Psoas muscle (tissue), 8 donors: ENCODE results near the gene ACACA. TPM values are rescaled to one million over a fixed set of nuclear protein-coding genes. Genes with fewer than 3 reads are reported as not detected.

Experiments
- ATAC-seq, 4 donors: fragments of 200-7000 bp; cut with Tn5 transposase; one replicate each; pipeline ENCODE4 v1.9.1; 2020; ENCODE audit warnings: moderate library complexity in 3 of 4, mild to moderate bottlenecking in 2 of 4
- DNase-seq, 2 donors: peaks; one replicate each; pipeline ENCODE4 v3.0.0-alpha.2; 2020
- H3K27ac ChIP-seq: fragments of 200-600 bp; one replicate; pipeline ENCODE4 v1.8.0; 2022
- H3K27me3 ChIP-seq, 3 donors: fragments of 200-600 bp in 1 of 3; one replicate each; pipeline versions ENCODE4 v1.6.1 to v1.8.0; 2013 to 2022; ENCODE audit warnings: low read length in 2 of 3, mild to moderate bottlenecking in 2 of 3, moderate library complexity in 1 of 3; ENCODE audit not compliant: insufficient read depth in 3 of 3
- H3K36me3 ChIP-seq, 2 donors: fragments of 200-600 bp in 1 of 2; one replicate each; pipeline versions ENCODE4 v1.6.1 to v1.8.0; 2013 to 2022; ENCODE audit warnings: low read depth in 1 of 2, mild to moderate bottlenecking in 1 of 2, moderate library complexity in 1 of 2; ENCODE audit not compliant: insufficient read depth in 1 of 2
- H3K4me1 ChIP-seq: fragments of 200-600 bp; one replicate; pipeline ENCODE4 v1.8.0; 2022
- H3K4me3 ChIP-seq: fragments of 200-600 bp; one replicate; pipeline ENCODE4 v1.8.0; 2022; ENCODE audit warnings: mild to moderate bottlenecking
- H3K9me3 ChIP-seq: fragments of 200-600 bp; one replicate; pipeline ENCODE4 v1.8.0; 2022
- CTCF ChIP-seq: fragments of 200-600 bp; IDR thresholded peaks from one replicate; pipeline ENCODE4 v1.8.0; 2022; ENCODE audit warnings: antibody characterized with exemption
- WGBS, 3 donors: extraction: QIAGEN DNeasy Blood & Tissue Kit; methylation state at CpG; one replicate each; pipeline versions ENCODE4 v1.1.6 to v1.1.7; 2013; 5-methylcytosine and 5-hydroxymethylcytosine counted together
- intact Hi-C, 2 donors: fragments of 100-400 bp; cut with DNase I; formaldehyde crosslinking; loops; one replicate each; pipeline versions ENCODE4 v1.11.0 to v1.14.2; 2022
- polyA plus RNA-seq, 3 donors: library from polyadenylated mRNA; stranded (reverse); fragments of 200-250 nt; gene quantifications; one replicate each; pipeline ENCODE4 v1.2.3, GENCODE V29; 2013
- total RNA-seq, 4 donors: library from RNA; stranded (reverse); fragmentation: NEBNext Ultra II Directional in 2 of 4; extraction: Animal tissue kit (Norgen Biotek cat#: 25700) in 2 of 4; gene quantifications; one replicate each; pipeline versions ENCODE4 v1.2.1 to v1.2.4, GENCODE V29; 2021 to 2023
- donor health status: healthy with polysubstance abuse.
- donor health status: DM: no; HTN: no; CAD: no; lungs with moderate emphysema.
- donor health status: Bipolar disorder and iron deficiency.
- donor health status: healthy.
- donor health status: DM: yes; HTN: yes; CAD: no.
- donor health status: DM: no; HTN: no; CAD: no.
- donor health status: DM: no; HTN: no; CAD: no.
- donor health status: DM: yes; HTN: yes; CAD: no.

ACACA gene
- total and polyA plus RNA-seq, 7 donors, result 7.2 to 42.6 (median 21.5) TPM

- ATAC-seq (no peak), DNase-seq (no peak)
- Histone ChIP-seq H3K9me3 (no peaks in the 10 kb centered on the region), H3K36me3 (peaks cover 12 to 62% of the 10 kb centered on the region in 2 donors), H3K4me3 (no peak overlapping the region), H3K27me3 (no peaks in the 10 kb centered on the region), H3K27ac (no peak overlapping the region), H3K4me1 (no peaks in the 10 kb centered on the region)
- WGBS, 3 donors, result 94 to 97% (median 95%) methylated on average over 4 of the region's 4 CpGs
- TF ChIP-seq CTCF, result no peak
- intact Hi-C loops, result no loop called here
Observed at GRCh38 chr17:37100231-37100630, 306.4 kb downstream of the ACACA start.

- 98 to 99% (median 98%) methylated on average over 9 of the region's 9 CpGs for WGBS, 3 donors
- H3K4me3 ChIP-seq, result no peak overlapping the region
- intact Hi-C loops, result loop anchor here in 1 of 2 donors (1.0 kb wide), 1 partner anchor 467 kb away; no protein-coding TSS in a partner anchor
Observed at GRCh38 chr17:37098910-37099664, 307.5 kb downstream of the ACACA start.

GRCh38 chr17:37098152-37098551 is 308.5 kb downstream of the ACACA start:
- H3K9me3 ChIP-seq, result no peaks in the 10 kb centered on the region
- H3K27me3 ChIP-seq, result no peaks in the 10 kb centered on the region
- WGBS, 3 donors, result 76 to 85% (median 78%) methylated on average over 5 of the region's 5 CpGs
- DNase-seq (no peak), ATAC-seq (no peak)
- no peak overlapping the region for H3K27ac ChIP-seq
- H3K4me3 ChIP-seq, result no peak overlapping the region
- H3K36me3 ChIP-seq, result peaks cover 12 to 54% of the 10 kb centered on the region in 2 donors
- TF ChIP-seq CTCF, result no peak
- intact Hi-C loops, result loop anchor here in 1 of 2 donors (1.0 kb wide), 1 partner anchor 466 kb away; no protein-coding TSS in a partner anchor
- no peaks in the 10 kb centered on the region for H3K4me1 ChIP-seq

More at GRCh38 chr17:37098910-37099664, 307.5 kb downstream of the ACACA start:
- peaks cover 12 to 58% of the 10 kb centered on the region in 2 donors for H3K36me3 ChIP-seq
- TF ChIP-seq CTCF, result no peak
- no peaks in the 10 kb centered on the region for H3K9me3 ChIP-seq
- no peak overlapping the region for H3K27ac ChIP-seq
- H3K27me3 ChIP-seq, result no peaks in the 10 kb centered on the region
- no peaks in the 10 kb centered on the region for H3K4me1 ChIP-seq
- ATAC-seq (peak in 3 of 4 donors; percentile 30 to 77 (median 52)), DNase-seq (no peak)

- H3K27me3 ChIP-seq, result no peaks in the 10 kb centered on the region
- ATAC-seq (no peak), DNase-seq (no peak)
- no peak overlapping the region for H3K4me3 ChIP-seq
- peaks cover 12 to 49% of the 10 kb centered on the region in 2 donors for H3K36me3 ChIP-seq
- no peaks in the 10 kb centered on the region for H3K9me3 ChIP-seq
- no peaks in the 10 kb centered on the region for H3K4me1 ChIP-seq
- no peak overlapping the region for H3K27ac ChIP-seq
- WGBS, 3 donors, result 82 to 100% (median 90%) methylated on average over 2 of the region's 2 CpGs
- intact Hi-C loops, result no loop called here
- TF ChIP-seq CTCF, result no peak
Observed at GRCh38 chr17:37097154-37097553, 309.5 kb downstream of the ACACA start.
